Parathyroid adenoma (tissue), 2 donors: ENCODE data around the gene SOBP.

Source experiments
- H2AFZ ChIP-seq: fragments of 300-600 bp; sonication (generic); one replicate; pipeline ENCODE4 v1.7.0; 2017; ENCODE audit warnings: antibody characterized with exemption, mild to moderate bottlenecking
- H3K27ac ChIP-seq: fragments of 300-600 bp; sonication (generic); one replicate; pipeline ENCODE4 v1.7.0; 2017
- H3K27me3 ChIP-seq: fragments of 300-600 bp; sonication (generic); one replicate; pipeline ENCODE4 v1.7.0; 2017; ENCODE audit warnings: low read length; ENCODE audit not compliant: control insufficient read depth, insufficient read depth
- H3K36me3 ChIP-seq: fragments of 300-600 bp; sonication (generic); one replicate; pipeline ENCODE4 v1.7.0; 2017; ENCODE audit warnings: low read length; ENCODE audit not compliant: control insufficient read depth, insufficient read depth
- H3K4me1 ChIP-seq: fragments of 300-600 bp; sonication (generic); one replicate; pipeline ENCODE4 v1.7.0; 2017; ENCODE audit warnings: control low read depth
- H3K4me2 ChIP-seq: fragments of 300-600 bp; sonication (generic); one replicate; pipeline ENCODE4 v1.7.0; 2017; ENCODE audit warnings: low read length
- H3K4me3 ChIP-seq: fragments of 300-600 bp; sonication (generic); one replicate; pipeline ENCODE4 v1.7.0; 2017; ENCODE audit warnings: low read depth, low read length
- H3K79me2 ChIP-seq: fragments of 300-600 bp; sonication (generic); one replicate; pipeline ENCODE4 v1.7.0; 2017; ENCODE audit warnings: control low read depth
- H3K9ac ChIP-seq: fragments of 300-600 bp; sonication (generic); one replicate; pipeline ENCODE4 v1.7.0; 2017; ENCODE audit warnings: mild to moderate bottlenecking
- H3K9me3 ChIP-seq: fragments of 300-600 bp; sonication (generic); one replicate; pipeline ENCODE4 v1.7.0; 2017; ENCODE audit warnings: low read length; ENCODE audit not compliant: control insufficient read depth
- TF ChIP-seq, protein P1 (sequence below): fragments of 300-600 bp; sonication (generic); IDR thresholded peaks from one replicate; pipeline ENCODE4 v1.7.0; 2017; ENCODE audit warnings: antibody characterized with exemption, mild to moderate bottlenecking
- donor health status: primary hyperparathyroidism.

The SOBP gene

DNA sequence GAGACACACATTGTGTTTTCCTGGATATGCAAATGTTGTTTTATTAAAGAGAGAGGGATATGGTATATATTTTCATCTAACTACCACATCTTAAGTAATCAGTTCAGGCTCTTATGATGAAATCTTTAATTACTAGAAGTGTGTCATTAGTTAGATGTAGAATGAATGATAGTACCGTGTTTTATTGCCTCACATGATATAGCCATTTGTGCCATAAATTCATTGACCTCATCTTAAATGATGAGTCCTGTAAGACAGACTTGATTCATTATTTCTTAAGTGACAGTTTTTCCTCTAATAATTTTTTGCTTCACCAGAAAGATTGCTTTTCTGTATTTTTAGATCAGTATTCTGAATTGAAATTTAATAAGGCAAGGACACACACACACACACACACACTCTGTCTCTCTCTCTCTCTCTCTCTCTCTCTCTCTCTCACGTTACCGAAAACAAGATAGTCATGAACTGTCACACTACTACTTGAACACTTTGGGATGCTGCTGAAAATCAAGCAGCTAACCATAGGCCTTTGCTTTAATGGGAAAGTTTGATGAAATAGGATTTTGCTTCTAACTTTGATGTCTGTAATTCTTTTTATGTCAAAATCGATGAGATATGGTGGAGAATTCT, 140.5 kb downstream of the SOBP start:
- Histone ChIP-seq H3K36me3 (no peaks in the 10 kb centered on the region), H3K4me2 (no peak overlapping the region), H3K9me3 (no peaks in the 10 kb centered on the region), H3K27me3 (no peaks in the 10 kb centered on the region), H2AFZ (no peak overlapping the region), H3K4me1 (peaks cover 15% of the 10 kb centered on the region), H3K4me3 (no peak overlapping the region), H3K27ac (no peak overlapping the region), H3K79me2 (no peaks in the 10 kb centered on the region), H3K9ac (no peak overlapping the region)
- TF ChIP-seq, protein P1, sequence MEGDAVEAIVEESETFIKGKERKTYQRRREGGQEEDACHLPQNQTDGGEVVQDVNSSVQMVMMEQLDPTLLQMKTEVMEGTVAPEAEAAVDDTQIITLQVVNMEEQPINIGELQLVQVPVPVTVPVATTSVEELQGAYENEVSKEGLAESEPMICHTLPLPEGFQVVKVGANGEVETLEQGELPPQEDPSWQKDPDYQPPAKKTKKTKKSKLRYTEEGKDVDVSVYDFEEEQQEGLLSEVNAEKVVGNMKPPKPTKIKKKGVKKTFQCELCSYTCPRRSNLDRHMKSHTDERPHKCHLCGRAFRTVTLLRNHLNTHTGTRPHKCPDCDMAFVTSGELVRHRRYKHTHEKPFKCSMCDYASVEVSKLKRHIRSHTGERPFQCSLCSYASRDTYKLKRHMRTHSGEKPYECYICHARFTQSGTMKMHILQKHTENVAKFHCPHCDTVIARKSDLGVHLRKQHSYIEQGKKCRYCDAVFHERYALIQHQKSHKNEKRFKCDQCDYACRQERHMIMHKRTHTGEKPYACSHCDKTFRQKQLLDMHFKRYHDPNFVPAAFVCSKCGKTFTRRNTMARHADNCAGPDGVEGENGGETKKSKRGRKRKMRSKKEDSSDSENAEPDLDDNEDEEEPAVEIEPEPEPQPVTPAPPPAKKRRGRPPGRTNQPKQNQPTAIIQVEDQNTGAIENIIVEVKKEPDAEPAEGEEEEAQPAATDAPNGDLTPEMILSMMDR, result no peak

DNA sequence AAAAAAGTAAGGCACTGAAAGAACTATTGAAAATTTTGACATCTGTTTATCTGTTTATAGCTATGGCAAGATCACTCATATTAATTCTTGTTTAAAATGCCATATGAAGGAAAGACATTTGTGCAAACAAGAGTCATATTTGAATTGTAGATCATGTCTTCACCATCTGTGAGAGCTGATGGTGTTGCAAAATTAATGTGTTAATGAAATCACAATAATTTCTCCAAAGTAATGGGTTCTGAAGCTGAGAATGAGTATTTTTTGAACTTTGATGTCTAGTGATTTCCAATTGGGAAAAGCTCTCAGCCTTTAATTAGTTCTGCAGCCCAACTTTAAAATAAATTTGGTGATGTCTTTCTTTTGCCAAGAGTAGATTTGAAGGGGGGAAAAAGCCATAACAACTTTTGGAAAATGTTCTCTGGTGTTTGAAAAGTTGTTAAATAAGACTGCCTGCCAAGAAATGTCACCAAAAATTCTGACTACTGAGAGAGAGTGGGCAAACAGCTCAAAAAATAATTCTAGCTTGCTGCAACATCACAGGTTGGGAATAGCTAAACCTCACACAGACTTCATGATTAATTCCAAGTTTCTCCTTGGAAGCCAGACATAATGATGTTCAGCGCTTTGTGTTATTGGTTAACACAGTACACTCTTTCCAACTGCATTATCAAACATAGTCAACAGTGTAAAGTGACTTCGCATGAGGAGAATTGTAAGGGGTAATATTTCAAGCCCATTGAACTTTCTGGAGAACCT, 142.6 kb downstream of the SOBP start:
- Histone ChIP-seq H3K9me3 (no peaks in the 10 kb centered on the region), H3K4me3 (no peak overlapping the region), H3K9ac (no peak overlapping the region), H3K27ac (no peak overlapping the region), H2AFZ (no peak overlapping the region), H3K4me2 (no peak overlapping the region), H3K27me3 (no peaks in the 10 kb centered on the region), H3K79me2 (no peaks in the 10 kb centered on the region), H3K36me3 (no peaks in the 10 kb centered on the region), H3K4me1 (peaks cover 15% of the 10 kb centered on the region)
- TF ChIP-seq, protein P1, result no peak

DNA sequence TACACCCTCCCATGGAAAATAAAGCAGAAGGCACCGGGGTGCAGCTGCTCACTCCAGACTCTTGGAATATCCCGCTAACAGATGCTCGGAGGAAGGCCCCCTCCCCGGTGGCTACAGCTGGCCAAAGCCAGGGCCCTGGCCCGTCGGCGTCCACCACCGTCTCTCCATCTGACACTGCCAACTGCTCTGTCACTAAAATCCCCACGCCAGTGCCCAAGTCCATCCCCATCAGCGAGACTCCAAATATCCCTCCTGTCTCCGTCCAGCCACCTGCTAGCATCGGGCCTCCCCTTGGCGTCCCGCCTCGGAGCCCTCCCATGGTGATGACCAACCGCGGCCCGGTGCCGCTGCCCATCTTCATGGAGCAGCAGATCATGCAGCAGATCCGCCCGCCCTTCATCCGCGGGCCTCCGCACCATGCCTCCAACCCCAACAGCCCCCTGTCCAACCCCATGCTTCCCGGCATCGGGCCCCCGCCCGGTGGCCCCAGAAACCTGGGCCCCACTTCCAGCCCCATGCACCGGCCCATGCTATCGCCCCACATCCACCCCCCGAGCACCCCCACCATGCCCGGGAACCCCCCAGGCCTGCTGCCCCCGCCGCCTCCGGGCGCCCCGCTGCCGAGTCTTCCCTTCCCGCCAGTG, 143.9 kb downstream of the SOBP start:
- no peaks in the 10 kb centered on the region for H3K9me3 ChIP-seq
- H2AFZ ChIP-seq, result no peak overlapping the region
- H3K4me2 ChIP-seq, result no peak overlapping the region
- H3K27ac ChIP-seq, result no peak overlapping the region
- H3K36me3 ChIP-seq, result no peaks in the 10 kb centered on the region
- H3K4me1 ChIP-seq, result peaks cover 12% of the 10 kb centered on the region
- H3K79me2 ChIP-seq, result no peaks in the 10 kb centered on the region
- TF ChIP-seq, protein P1, result no peak
- H3K4me3 ChIP-seq, result no peak overlapping the region
- H3K9ac ChIP-seq, result no peak overlapping the region
- no peaks in the 10 kb centered on the region for H3K27me3 ChIP-seq

DNA sequence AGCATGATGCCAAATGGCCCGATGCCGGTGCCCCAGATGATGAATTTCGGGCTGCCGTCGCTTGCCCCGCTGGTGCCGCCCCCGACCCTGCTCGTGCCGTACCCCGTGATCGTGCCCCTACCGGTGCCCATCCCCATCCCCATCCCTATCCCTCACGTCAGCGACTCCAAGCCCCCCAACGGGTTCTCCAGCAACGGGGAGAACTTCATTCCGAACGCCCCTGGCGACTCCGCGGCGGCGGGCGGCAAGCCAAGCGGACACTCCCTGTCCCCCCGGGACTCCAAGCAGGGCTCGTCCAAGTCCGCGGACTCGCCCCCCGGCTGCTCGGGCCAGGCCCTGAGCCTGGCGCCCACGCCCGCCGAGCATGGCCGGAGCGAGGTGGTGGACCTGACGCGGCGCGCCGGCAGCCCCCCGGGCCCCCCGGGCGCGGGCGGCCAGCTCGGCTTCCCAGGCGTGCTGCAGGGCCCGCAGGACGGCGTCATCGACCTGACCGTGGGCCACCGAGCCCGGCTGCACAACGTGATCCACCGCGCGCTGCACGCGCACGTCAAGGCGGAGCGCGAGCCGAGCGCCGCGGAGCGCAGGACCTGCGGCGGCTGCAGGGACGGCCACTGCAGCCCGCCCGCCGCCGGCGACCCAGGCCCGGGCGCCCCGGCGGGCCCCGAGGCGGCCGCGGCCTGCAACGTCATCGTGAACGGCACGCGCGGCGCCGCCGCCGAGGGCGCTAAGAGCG, 144.6 kb downstream of the SOBP start:
- TF ChIP-seq, protein P1, result no peak
- Histone ChIP-seq H3K9ac (no peak overlapping the region), H3K4me3 (no peak overlapping the region)

More for the DNA sequence above, 144.6 kb downstream of the SOBP start:
- H3K79me2 ChIP-seq, result no peaks in the 10 kb centered on the region
- peaks cover 10% of the 10 kb centered on the region for H3K4me1 ChIP-seq
- no peak overlapping the region for H3K4me2 ChIP-seq
- no peaks in the 10 kb centered on the region for H3K9me3 ChIP-seq
- no peak overlapping the region for H2AFZ ChIP-seq
- no peaks in the 10 kb centered on the region for H3K27me3 ChIP-seq
- H3K36me3 ChIP-seq, result no peaks in the 10 kb centered on the region
- H3K27ac ChIP-seq, result no peak overlapping the region
